K562 (cell line): Measurements from ENCODE around the gene WASF2. TPM values are rescaled to one million over a fixed set of nuclear protein-coding genes. Genes with fewer than 3 reads are reported as not detected.

Experiments used
- CHD7 ChIP-seq: fragments of 200-600 bp; sonication (generic); IDR thresholded peaks from one replicate; pipeline ENCODE4 v1.6.1; 2012; ENCODE audit warnings: mild to moderate bottlenecking, low read depth, low read length, inconsistent platforms
- CXXC5 ChIP-seq: fragments of 250-450 bp; sonication (Bioruptor Pico); IDR thresholded peaks from 2 replicates; pipeline ENCODE4 v1.8.0; 2022; ENCODE audit warnings: inconsistent platforms, mild to moderate bottlenecking, moderate library complexity
- DNMT1 ChIP-seq: fragments of 450-650 bp; IDR thresholded peaks from 2 replicates; pipeline ENCODE4 v1.6.1; 2016; ENCODE audit warnings: antibody characterized with exemption, mild to moderate bottlenecking
- NFE2 ChIP-seq: IDR thresholded peaks from 2 replicates; pipeline ENCODE4 v1.6.1; 2014; ENCODE audit warnings: antibody characterized with exemption, low read depth
- NFRKB ChIP-seq: fragments of 450-650 bp; IDR thresholded peaks from 2 replicates; pipeline ENCODE4 v1.6.1; 2016; ENCODE audit warnings: low read depth
- PRMT5 ChIP-seq: sonication (generic); formaldehyde crosslinking; IDR thresholded peaks from 2 replicates; pipeline ENCODE4 v1.5.0; 2020; ENCODE audit warnings: missing genetic modification reagents
- SRSF9 ChIP-seq: fragments of 200-400 bp; formaldehyde crosslinking; IDR thresholded peaks from 2 replicates; pipeline ENCODE4 v1.6.1; 2017; ENCODE audit warnings: low read depth, low read length, borderline replicate concordance
- ZMIZ1 ChIP-seq, 2 experiments: fragments of 150-350 bp in 1 of 2; IDR thresholded peaks; 2 replicates each; pipeline ENCODE4 v1.6.1; 2012 to 2016; ENCODE audit warnings: low read depth in 2 of 2, low read length in 2 of 2, mild to moderate bottlenecking in 1 of 2, moderate library complexity in 1 of 2
- ZNF124 ChIP-seq: sonication (generic); formaldehyde crosslinking; IDR thresholded peaks from 2 replicates; pipeline ENCODE4 v1.8.1; 2022; ENCODE audit warnings: missing genetic modification reagents
- ZNF436 ChIP-seq: fragments of 250-450, 450-650 bp; sonication (Bioruptor Pico); formaldehyde crosslinking; IDR thresholded peaks from 2 replicates; pipeline ENCODE4 v1.7.0; 2020; ENCODE audit warnings: mild to moderate bottlenecking
- polyA plus RNA-seq, 8 experiments: library from polyadenylated mRNA; depleted of rRNA in 4 of 8; stranded (reverse) in 5 of 8; unstranded in 3 of 8; fragments of >200 nt; fragmentation: Nextera tagmentation in 2 of 8; fragmentation: Illumina TruSeq in 1 of 8; extraction: Ambion mirVana in 2 of 8; extraction: Trizol in 1 of 8; gene quantifications; 2 replicates each; pipeline versions ENCODE4 v1.2.1 to v1.2.3, GENCODE V29; 2011 to 2014; ENCODE audit warnings: inconsistent platforms in 1 of 8, missing spikeins in 1 of 8
- total RNA-seq, 7 experiments: library from RNA; depleted of rRNA in 6 of 7; stranded (reverse); fragments of >200 nt in 6 of 7; fragmentation: Illumina TruSeq in 2 of 7; extraction: Trizol in 2 of 7; gene quantifications; 2 replicates each; pipeline versions ENCODE4 v1.2.1 to v1.2.3, GENCODE V29; 2011 to 2021; ENCODE audit warnings: low replicate concordance in 1 of 7
- TF ChIP-seq, protein P1 (sequence below), 2 experiments: fragments of 450-650 bp in 1 of 2; sonication (generic) in 1 of 2; formaldehyde crosslinking in 1 of 2; IDR thresholded peaks in 1 of 2; conservative IDR thresholded peaks in 1 of 2; 2 replicates each; pipeline versions ENCODE4 v1.6.1 to v1.8.1; 2016 to 2023; ENCODE audit warnings: mild to moderate bottlenecking in 2 of 2, moderate library complexity in 2 of 2, inconsistent platforms in 1 of 2, missing genetic modification reagents in 1 of 2

The WASF2 gene
- total and polyA plus RNA-seq, 9 of the 15 experiments (the other 6 are each of a cell fraction or from before 2014, with no cell fraction given), result 8.2 to 163 (median 31.2) TPM

- TF ChIP-seq ZNF124 (CRISPR knock-in tag) (no peak), ZNF436 (no peak), NFE2 (peak; percentile 80), ZMIZ1 (IDR thresholded peaks at IDR 0.05; ENCODE audit: low read depth in 2 of 2, low read length in 2 of 2) (peak in 1 of 2 experiments; percentile 38; a peak in 1 of 4 replicates), PRMT5 (CRISPR knock-in tag) (no peak), CXXC5 (CRISPR knock-in tag) (0 out of 2 replicates have a peak, but pooled peaks have one; percentile 30), SRSF9 (no peak), NFRKB (0 out of 2 replicates have a peak, but pooled peaks have one; percentile 13), DNMT1 (no peak), CHD7 (no peak)
- TF ChIP-seq, protein P1, sequence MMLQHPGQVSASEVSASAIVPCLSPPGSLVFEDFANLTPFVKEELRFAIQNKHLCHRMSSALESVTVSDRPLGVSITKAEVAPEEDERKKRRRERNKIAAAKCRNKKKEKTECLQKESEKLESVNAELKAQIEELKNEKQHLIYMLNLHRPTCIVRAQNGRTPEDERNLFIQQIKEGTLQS (IDR thresholded peaks at IDR 0.05), result no peak
- TF ChIP-seq, protein P1 (CRISPR knock-in tag; conservative IDR thresholded peaks at IDR 0.05), result no peak
Observed at GRCh38 chr1:27507960-27508665, 18.1 kb upstream of the WASF2 start (continued).
